Right atrium auricular region (tissue), 2 donors: ENCODE data around the gene SPSB2. TPM values are rescaled to one million over a fixed set of nuclear protein-coding genes. Genes with fewer than 3 reads are reported as not detected.
"Not testable (repeated sequence)": the region's sequence is repeated elsewhere in the genome, so short reads cannot be mapped to it uniquely, and the experiment has no call there.

Source experiments
- DNase-seq: peaks from one replicate; pipeline ENCODE4 v3.0.0-alpha.2; 2019; ENCODE audit warnings: low spot score
- H3K27ac ChIP-seq, 2 donors: fragments of 200-600 bp; sonication (generic); 1 replicate in 1 of 2; 2 replicates in 1 of 2; pipeline ENCODE4 v1.5.1; 2016 to 2019
- H3K27me3 ChIP-seq, 2 donors: fragments of 200-600 bp; sonication (generic); one replicate each; pipeline versions ENCODE4 v1.5.1 to v1.6.0; 2017 to 2019
- H3K36me3 ChIP-seq: fragments of 200-600 bp; sonication (generic); one replicate; pipeline ENCODE4 v1.5.1; 2016
- H3K4me1 ChIP-seq, 2 donors: fragments of 200-600 bp; sonication (generic); one replicate each; pipeline versions ENCODE4 v1.5.1 to v1.6.0; 2017 to 2019
- H3K4me3 ChIP-seq, 2 donors: fragments of 200-600 bp; sonication (generic); 1 replicate in 1 of 2; 2 replicates in 1 of 2; pipeline ENCODE4 v1.5.1; 2017 to 2019; ENCODE audit warnings: mild to moderate bottlenecking in 1 of 2, moderate library complexity in 1 of 2
- H3K9me3 ChIP-seq, 2 donors: fragments of 200-600 bp; sonication (generic); one replicate each; pipeline ENCODE4 v1.5.1; 2019
- CTCF ChIP-seq, 2 donors: fragments of 200-600 bp; sonication (generic); IDR thresholded peaks; one replicate each; pipeline ENCODE4 v1.5.1; 2019; ENCODE audit warnings: antibody characterized with exemption in 2 of 2
- total RNA-seq, 2 donors: library from RNA; depleted of rRNA; stranded (reverse); fragments of >200 nt; gene quantifications; one replicate each; pipeline ENCODE4 v1.1.0, GENCODE V29; 2016

The SPSB2 gene
- total RNA-seq, 2 donors from 2014 or later: 4.1 to 6.4 TPM

- peaks cover 0 to 42% of the 10 kb centered on the region in 2 donors for H3K4me1 ChIP-seq
- H3K4me3 ChIP-seq: peak overlapping the region; percentile 71 to 93
- peaks cover 45% of the 10 kb centered on the region for H3K36me3 ChIP-seq
- no peaks in the 10 kb centered on the region for H3K9me3 ChIP-seq
- peak overlapping the region; percentile 93 to 96 for H3K27ac ChIP-seq
- no peaks in the 10 kb centered on the region for H3K27me3 ChIP-seq
- DNase-seq: no peak
- no peak for TF ChIP-seq CTCF (IDR thresholded peaks at IDR 0.05)
Observed at GRCh38 chr12:6866920-6867412, 6.1 kb downstream of the SPSB2 start.

- TF ChIP-seq CTCF (IDR thresholded peaks at IDR 0.05): no peak
- DNase-seq: no peak
- H3K36me3 ChIP-seq: peaks cover 51% of the 10 kb centered on the region
- H3K4me3 ChIP-seq: peak overlapping the region; percentile 71 to 93
- peaks cover 0 to 36% of the 10 kb centered on the region in 2 donors for H3K4me1 ChIP-seq
- no peaks in the 10 kb centered on the region for H3K27me3 ChIP-seq
- H3K9me3 ChIP-seq: no peaks in the 10 kb centered on the region
- peak overlapping the region; percentile 93 to 96 for H3K27ac ChIP-seq
Observed at GRCh38 chr12:6866163-6866919, 6.8 kb downstream of the SPSB2 start.

GRCh38 chr12:6865307-6865706 is 7.8 kb downstream of the SPSB2 start:
- H3K9me3 ChIP-seq, DNase-seq, H3K4me3 ChIP-seq, H3K27ac ChIP-seq, H3K27me3 ChIP-seq: not testable (repeated sequence)
- H3K4me1 ChIP-seq: peaks cover 0 to 29% of the 10 kb centered on the region in 2 donors
- H3K36me3 ChIP-seq: peaks cover 52% of the 10 kb centered on the region

GRCh38 chr12:6863586-6864321 is 9.3 kb downstream of the SPSB2 start:
- H3K4me3 ChIP-seq: no peak overlapping the region
- peaks cover 0 to 13% of the 10 kb centered on the region in 2 donors for H3K4me1 ChIP-seq
- H3K36me3 ChIP-seq: peaks cover 56% of the 10 kb centered on the region
- no peaks in the 10 kb centered on the region for H3K9me3 ChIP-seq
- no peak for DNase-seq
- H3K27me3 ChIP-seq: no peaks in the 10 kb centered on the region
- TF ChIP-seq CTCF (IDR thresholded peaks at IDR 0.05): no peak
- no peak overlapping the region for H3K27ac ChIP-seq

- Histone ChIP-seq H3K4me3 (no peak overlapping the region), H3K27ac (no peak overlapping the region), H3K36me3 (peaks cover 63% of the 10 kb centered on the region), H3K9me3 (no peaks in the 10 kb centered on the region), H3K27me3 (no peaks in the 10 kb centered on the region), H3K4me1 (peaks cover 0 to 7% of the 10 kb centered on the region in 2 donors)
- TF ChIP-seq CTCF (IDR thresholded peaks at IDR 0.05): no peak
- no peak for DNase-seq
Observed at GRCh38 chr12:6863033-6863432, 10.1 kb downstream of the SPSB2 start.

GRCh38 chr12:6861391-6861790 is 11.7 kb downstream of the SPSB2 start:
- no peaks in the 10 kb centered on the region for H3K4me1 ChIP-seq
- H3K4me3 ChIP-seq: no peak overlapping the region
- H3K27me3 ChIP-seq: no peaks in the 10 kb centered on the region
- no peak for TF ChIP-seq CTCF (IDR thresholded peaks at IDR 0.05)
- H3K36me3 ChIP-seq: peaks cover 79% of the 10 kb centered on the region
- no peaks in the 10 kb centered on the region for H3K9me3 ChIP-seq
- H3K27ac ChIP-seq: no peak overlapping the region
- DNase-seq: no peak
